Neutrophil (primary cell): ENCODE data around the gene CHODL.

ENCODE experiments used
- H3K27ac ChIP-seq: fragments of 200-600 bp; sonication (generic); 2 replicates; pipeline ENCODE4 v1.5.1; 2016; ENCODE audit warnings: mild to moderate bottlenecking, moderate library complexity
- H3K27me3 ChIP-seq: fragments of 200-600 bp; sonication (generic); 2 replicates; pipeline ENCODE4 v1.6.0; 2016; ENCODE audit warnings: mild to moderate bottlenecking
- H3K36me3 ChIP-seq: fragments of 200-600 bp; sonication (generic); 2 replicates; pipeline ENCODE4 v1.5.1; 2017
- H3K4me1 ChIP-seq, 2 experiments: fragments of 200-600 bp in 1 of 2; sonication (generic) in 1 of 2; 1 replicate in 1 of 2; 2 replicates in 1 of 2; pipeline versions ENCODE4 v1.5.1 to v1.6.1; 2013 to 2016; ENCODE audit warnings: low read depth in 1 of 2, low read length in 1 of 2, mild to moderate bottlenecking in 1 of 2, moderate library complexity in 1 of 2; ENCODE audit not compliant: control insufficient read depth in 1 of 2, insufficient read depth in 1 of 2
- H3K4me3 ChIP-seq, 2 experiments: fragments of 200-600 bp in 1 of 2; sonication (generic) in 1 of 2; 1 replicate in 1 of 2; 2 replicates in 1 of 2; pipeline ENCODE4 v1.5.1; 2013 to 2016; ENCODE audit warnings: low read depth in 1 of 2, low read length in 1 of 2, mild to moderate bottlenecking in 1 of 2, moderate library complexity in 1 of 2
- H3K9me3 ChIP-seq: fragments of 200-600 bp; sonication (generic); 2 replicates; pipeline ENCODE4 v1.5.1; 2016
- TF ChIP-seq, protein P1 (sequence below): fragments of 200-600 bp; sonication (generic); IDR thresholded peaks from 2 replicates; pipeline ENCODE4 v1.5.1; 2016; ENCODE audit warnings: antibody characterized with exemption

Gene CHODL

DNA sequence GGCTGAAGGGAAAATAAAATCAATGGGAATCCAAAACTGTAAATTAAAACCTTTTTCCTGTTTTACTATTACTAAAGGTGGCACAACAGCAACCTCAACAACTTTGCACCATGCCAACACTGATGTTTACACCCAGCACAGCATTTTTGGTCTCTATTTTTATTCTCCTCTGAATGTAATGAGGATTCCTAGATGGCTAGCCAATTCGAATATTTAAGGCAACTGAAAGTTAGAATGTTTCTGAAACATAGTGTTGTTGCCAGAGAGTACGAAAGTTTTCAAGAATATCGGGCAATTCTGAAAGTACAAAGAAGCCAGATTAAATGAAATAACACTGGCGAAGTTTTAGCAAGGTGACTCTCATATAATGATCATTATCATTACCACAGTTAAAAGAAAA is 40.7 kb downstream of the CHODL start:
- Histone ChIP-seq H3K9me3 (no peaks in the 10 kb centered on the region), H3K36me3 (no peaks in the 10 kb centered on the region)
- TF ChIP-seq, protein P1, sequence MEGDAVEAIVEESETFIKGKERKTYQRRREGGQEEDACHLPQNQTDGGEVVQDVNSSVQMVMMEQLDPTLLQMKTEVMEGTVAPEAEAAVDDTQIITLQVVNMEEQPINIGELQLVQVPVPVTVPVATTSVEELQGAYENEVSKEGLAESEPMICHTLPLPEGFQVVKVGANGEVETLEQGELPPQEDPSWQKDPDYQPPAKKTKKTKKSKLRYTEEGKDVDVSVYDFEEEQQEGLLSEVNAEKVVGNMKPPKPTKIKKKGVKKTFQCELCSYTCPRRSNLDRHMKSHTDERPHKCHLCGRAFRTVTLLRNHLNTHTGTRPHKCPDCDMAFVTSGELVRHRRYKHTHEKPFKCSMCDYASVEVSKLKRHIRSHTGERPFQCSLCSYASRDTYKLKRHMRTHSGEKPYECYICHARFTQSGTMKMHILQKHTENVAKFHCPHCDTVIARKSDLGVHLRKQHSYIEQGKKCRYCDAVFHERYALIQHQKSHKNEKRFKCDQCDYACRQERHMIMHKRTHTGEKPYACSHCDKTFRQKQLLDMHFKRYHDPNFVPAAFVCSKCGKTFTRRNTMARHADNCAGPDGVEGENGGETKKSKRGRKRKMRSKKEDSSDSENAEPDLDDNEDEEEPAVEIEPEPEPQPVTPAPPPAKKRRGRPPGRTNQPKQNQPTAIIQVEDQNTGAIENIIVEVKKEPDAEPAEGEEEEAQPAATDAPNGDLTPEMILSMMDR = no peak

DNA sequence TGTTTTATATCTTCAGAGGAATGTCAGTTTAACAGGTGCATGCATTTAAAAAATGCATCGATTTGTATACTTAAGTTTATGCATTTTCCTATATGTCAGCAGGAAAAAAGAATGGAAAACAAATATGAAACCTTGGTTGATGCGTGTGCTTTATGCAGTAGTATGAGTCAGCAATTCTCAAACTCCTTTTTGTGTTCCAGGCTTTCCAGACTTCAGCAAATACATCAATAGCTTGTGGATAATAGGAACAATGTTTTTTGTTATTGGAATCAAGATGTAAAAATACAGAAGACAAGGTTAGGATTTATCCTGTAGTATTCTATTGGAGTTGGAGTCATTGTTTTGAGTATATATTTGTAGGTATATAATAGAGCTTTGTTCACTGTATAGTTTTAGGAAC is 45.2 kb downstream of the CHODL start:
- Histone ChIP-seq H3K9me3 (no peaks in the 10 kb centered on the region), H3K36me3 (no peaks in the 10 kb centered on the region), H3K27me3 (no peaks in the 10 kb centered on the region), H3K4me3 (no peak overlapping the region), H3K4me1 (no peaks in the 10 kb centered on the region), H3K27ac (no peak overlapping the region)
- TF ChIP-seq, protein P1 = no peak

More for the DNA sequence above, 40.7 kb downstream of the CHODL start:
- no peaks in the 10 kb centered on the region for H3K4me1 ChIP-seq
- H3K27me3 ChIP-seq = no peaks in the 10 kb centered on the region
- H3K27ac ChIP-seq = no peak overlapping the region
- H3K4me3 ChIP-seq = no peak overlapping the region

DNA sequence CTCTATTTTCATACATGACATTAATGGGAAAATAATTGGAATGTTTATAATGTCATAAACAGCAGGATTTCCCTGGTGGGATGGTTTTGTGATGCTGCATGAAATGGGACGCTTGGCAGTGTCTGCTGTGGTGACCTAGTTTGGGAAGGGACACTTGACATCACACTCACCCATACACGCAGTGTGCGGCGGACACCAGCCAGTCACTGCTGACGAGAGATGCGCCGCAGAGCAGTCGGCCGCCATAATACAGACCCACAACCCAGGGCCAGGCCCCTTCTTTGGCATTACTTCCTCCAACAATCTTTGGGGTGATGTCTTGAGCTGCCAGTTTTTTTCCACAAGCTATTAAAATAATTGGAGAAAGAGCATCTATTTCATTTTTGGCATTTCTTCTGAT is 49.5 kb downstream of the CHODL start:
- no peaks in the 10 kb centered on the region for H3K36me3 ChIP-seq
- H3K27ac ChIP-seq = no peak overlapping the region
- no peaks in the 10 kb centered on the region for H3K4me1 ChIP-seq
- no peaks in the 10 kb centered on the region for H3K9me3 ChIP-seq
- TF ChIP-seq, protein P1 = no peak
- no peaks in the 10 kb centered on the region for H3K27me3 ChIP-seq
- H3K4me3 ChIP-seq = no peak overlapping the region

DNA sequence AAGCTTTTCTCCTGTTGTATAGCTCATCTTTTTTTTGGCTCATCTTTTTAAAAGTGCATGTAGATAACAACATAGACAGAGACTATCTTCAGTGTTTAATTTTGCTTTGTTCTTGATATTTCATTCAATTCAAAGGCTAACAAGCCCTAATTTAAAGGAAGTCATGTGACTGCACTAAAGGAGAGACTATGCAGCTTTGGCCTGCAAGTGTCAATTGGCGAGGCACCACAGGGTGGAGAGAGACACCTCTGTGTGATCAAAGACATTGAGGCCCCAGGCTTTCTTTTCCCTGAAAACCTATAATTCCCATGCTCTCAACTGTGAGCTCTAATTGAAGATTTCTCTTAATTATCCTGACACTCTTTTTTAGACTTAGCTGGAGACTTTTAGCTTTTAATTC is 53.6 kb downstream of the CHODL start:
- no peaks in the 10 kb centered on the region for H3K9me3 ChIP-seq
- no peaks in the 10 kb centered on the region for H3K27me3 ChIP-seq
- no peak overlapping the region for H3K4me3 ChIP-seq
- H3K36me3 ChIP-seq = no peaks in the 10 kb centered on the region
- no peaks in the 10 kb centered on the region for H3K4me1 ChIP-seq
- H3K27ac ChIP-seq = no peak overlapping the region
- TF ChIP-seq, protein P1 = no peak
